HG03575 (cell line): ENCODE results near the gene GTF2F2.
"Not testable (repeated sequence)": the region's sequence is repeated elsewhere in the genome, so short reads cannot be mapped to it uniquely, and the experiment has no call there.

Source experiments
- ATAC-seq: cut with Tn5 transposase; IDR thresholded peaks from one replicate; pipeline ENCODE4 v1.9.1; 2021; ENCODE audit not compliant: unreplicated experiment, insufficient number of reproducible peaks, low FRiP score; ENCODE audit errors: extremely low read depth

Gene GTF2F2

DNA sequence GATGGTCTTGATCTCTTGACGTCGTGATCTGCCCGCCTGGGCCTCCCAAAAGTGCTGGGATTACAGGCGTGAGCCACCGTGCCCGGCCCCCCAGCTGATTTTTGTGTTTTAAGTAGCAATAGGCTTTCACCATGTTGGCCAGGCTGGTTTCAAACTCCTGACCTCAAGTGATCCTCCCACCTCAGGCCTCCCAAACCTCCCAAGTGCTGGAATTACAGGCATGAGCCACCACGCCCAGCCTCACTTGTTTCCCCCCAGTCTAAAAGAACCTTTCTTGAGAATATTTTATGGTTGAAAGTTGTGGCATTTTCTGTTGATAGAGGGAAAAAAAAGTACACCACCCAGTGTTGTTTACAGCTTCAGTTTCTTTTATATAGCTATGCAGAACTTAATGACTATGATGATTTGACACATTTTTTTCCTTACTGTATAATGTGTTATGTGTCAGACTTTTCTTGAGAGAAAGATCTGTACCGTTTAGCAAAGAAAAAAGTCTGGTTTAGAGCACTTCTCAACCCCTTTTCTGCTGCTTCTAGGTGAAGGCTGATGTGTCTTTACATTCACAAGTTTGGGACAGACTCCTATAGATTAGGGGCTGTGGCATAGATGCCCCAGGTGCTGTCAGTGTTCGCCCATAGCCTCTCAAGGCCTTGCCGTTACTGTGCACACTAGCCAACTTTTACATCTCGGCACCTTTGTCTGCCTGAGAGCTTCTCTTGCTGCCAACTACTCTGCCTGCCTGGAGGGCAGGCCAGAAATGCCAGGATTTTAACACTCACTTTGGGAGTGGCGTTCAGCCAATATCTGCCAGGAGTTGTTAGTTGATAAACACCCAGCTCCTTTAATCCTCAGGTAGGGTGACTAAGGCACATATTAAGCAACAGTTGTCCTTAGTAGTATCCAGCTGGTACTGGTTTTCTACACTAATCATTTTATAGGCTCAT, 47.6 kb downstream of the GTF2F2 start:
- no peak for ATAC-seq

DNA sequence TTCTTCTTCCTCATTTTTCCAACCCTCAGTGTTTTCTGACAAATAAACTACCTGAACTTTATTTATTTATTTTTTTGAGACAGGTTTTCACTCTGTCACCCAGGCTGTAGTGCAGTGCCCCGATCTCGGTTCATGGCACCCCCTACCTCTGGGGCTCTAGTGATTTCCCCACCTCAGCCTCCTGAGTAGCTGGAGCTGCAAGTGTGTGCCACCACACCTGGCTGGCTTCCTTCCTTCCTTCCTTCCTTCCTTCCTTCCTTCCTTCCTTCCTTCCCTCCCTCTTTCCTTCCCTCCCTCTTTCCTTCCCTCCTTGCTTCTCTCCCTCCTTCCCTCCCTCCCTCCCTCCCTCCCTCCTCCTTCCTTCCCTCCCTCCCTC, 48.2 kb downstream of the GTF2F2 start:
- ATAC-seq, result no peak

DNA sequence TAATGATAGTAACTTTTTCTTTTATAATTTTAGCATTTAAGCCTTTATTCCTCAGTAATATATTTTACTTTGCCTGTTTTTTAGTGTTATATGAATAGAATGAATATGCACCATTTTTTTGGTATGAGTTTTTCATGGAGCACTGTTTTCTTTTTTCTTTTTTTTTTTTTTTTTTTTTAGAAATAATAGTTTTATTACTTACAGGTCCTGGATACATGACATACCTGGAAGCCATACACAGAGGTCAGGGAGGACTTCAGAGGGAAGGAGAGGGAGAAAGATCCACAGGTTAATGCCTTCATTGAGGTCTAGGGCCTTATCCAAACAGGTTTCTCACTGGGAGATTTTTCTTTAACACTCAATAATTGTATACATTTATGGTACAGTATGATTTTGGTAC, 54.2 kb downstream of the GTF2F2 start:
- no peak for ATAC-seq

GRCh38 chr13:45178349-45179162, 58.2 kb downstream of the GTF2F2 start:
- ATAC-seq, result no peak

GRCh38 chr13:45179428-45179827, 59.1 kb downstream of the GTF2F2 start:
- no peak for ATAC-seq

- no peak for ATAC-seq
Measured at GRCh38 chr13:45180303-45180702, 60.0 kb downstream of the GTF2F2 start.

DNA sequence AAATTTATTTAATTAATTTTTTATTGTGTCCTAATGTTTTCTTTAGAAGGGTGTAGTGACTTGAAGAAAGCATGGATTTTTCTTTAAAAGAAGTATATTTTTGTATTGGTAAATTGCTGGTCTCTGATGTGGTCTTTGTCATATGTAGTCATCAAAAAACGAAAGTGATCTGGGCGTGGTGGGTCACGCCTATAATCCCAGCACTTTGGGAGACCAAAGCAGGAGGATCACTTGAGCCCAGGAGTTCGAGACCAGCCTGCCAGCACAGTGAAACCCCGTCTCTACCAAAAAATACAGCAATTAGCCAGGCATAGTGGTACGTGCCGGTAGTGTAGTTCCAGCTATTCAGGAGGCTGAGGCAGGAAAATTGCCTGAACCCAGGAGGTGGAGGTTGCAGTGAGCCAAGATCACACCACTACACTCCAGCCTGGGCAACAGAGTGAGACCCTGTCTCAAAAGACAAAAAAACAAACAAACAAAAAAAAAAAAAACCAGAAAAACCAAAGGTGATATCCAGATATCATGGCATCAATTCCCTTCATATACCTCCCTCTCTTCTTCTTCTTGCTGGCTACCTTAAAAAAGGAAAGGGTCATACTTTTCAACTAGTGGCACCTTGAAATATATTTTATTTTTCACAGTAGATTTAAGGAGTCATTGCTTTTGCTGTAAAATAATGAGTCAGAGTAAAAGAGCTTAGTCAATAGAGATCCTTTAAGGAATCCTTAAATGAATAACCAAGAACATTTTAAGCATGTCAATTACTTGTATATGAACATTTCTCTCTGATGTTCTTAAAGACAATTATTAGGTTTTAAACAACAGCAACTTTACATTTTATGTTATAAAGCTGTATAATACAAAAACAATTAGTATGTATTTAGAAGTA, 60.6 kb downstream of the GTF2F2 start:
- no peak for ATAC-seq

- ATAC-seq, result no peak
Measured at GRCh38 chr13:45184693-45185092, 64.4 kb downstream of the GTF2F2 start.

DNA sequence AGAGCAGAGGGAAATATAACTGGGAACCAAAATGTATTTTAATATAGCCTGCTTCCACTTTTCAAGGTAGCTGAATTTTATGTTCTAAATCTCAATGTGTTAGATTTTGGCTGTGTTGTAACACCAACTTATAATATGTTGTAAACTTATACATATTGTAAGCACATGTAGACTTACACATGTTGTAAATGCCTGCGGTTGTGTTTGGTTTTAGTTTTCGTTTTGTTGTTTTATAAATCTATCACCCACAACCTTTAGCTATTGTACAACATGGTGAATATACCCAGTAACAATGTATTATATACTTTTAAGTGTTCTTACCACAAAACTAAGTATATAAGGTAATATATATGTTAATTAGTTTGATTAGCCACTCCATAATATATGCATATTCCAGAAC, 65.0 kb downstream of the GTF2F2 start:
- no peak for ATAC-seq

GRCh38 chr13:45189077-45189476, 68.8 kb downstream of the GTF2F2 start:
- not testable (repeated sequence) for ATAC-seq

DNA sequence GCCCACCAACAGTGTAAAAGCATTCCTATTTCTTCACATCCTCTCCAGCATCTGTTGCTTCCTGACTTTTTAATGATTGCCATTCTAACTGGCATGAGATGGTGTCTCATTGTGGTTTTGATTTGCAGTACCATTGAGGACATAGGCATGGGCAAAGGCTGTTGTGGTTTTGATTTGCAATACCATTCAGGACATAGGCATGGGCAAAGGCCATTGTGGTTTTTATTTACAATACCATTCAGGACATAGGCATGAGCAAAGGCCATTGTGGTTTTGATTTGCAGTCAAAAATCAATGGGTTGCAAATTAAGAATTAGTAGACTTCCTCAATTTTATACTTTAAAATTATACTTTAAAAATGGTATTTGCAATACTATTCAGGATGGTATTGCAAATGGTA, 69.2 kb downstream of the GTF2F2 start:
- ATAC-seq, result not testable (repeated sequence)

DNA sequence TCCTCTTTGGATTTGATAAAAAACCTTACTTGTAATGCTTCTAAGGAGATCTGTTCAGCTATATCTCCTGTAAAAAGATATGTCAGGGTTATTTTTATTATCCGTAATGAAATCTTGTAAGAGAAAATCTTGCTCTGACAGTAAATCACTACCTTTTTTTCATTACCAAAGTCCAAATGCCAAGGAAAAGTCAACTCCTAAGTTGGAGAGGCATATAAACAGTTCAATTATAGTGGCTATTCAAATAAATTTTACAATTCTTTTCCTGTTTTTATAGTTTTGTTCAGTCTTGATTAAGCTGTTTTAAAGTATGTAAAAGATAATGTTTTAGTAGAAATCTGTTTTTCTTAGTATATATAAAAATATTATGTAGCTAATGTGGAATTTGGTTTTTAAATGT, 71.6 kb downstream of the GTF2F2 start:
- no peak for ATAC-seq

DNA sequence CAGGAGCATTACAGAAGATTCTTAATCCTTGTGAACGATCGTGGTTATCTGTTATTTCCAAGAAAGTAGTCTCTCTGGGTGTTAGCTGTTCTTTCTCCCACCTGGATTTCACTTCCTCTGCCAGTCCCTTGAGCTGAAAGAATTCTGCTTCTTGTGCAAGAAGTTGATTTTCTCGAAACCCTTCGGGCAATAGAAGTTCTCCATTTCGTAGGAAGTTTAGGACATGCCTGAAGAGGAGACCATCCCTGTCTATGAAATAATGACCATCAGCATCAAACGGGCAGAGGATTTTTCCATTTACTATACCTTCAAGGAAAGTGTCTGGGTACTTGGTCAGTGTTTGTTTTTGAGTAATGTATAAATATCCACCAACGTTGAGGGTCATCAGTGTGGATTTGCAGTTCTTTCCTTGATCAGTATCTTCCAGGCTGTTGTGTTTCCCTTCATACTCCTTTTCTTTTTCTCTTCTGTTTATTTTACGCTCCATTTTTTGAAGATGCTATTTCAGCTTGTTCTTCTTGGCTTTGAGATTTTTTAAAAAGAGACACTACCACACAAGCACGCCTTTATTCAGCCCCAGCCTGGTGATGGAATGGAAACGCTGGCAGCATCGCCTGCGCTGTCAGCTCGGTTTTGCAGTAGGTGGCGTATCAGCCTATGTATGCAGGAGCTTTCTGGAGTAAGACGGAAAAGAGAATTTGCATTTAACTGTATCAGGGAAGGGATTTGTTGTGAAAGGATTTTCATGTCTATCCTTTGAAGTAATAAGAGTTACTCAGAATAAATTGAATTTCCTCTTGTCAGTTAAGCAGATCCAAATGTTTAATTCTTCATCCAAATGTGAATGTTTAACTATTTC, 74.0 kb downstream of the GTF2F2 start:
- no peak for ATAC-seq

GRCh38 chr13:45195421-45195820, 75.1 kb downstream of the GTF2F2 start:
- ATAC-seq, result no peak

GRCh38 chr13:45196096-45196495, 75.8 kb downstream of the GTF2F2 start:
- no peak for ATAC-seq

DNA sequence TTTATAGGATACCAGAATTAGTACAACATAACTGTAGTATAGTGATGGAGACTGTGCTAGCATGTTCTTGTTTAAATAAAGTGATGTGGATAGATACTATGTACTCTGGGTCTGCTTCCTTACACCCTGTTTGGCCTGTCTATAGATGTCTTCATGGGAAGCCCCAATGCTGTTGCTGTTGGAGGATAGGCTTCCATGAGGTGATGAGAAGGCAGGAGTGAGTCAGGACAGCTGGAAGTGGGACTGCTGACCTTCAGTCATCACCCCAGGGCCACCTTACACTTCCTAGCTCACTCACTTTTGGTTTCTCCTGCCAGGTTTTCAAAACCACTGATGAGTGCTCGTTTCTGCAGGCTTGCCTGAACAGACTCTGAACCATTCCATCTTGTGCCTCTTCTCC, 76.3 kb downstream of the GTF2F2 start:
- no peak for ATAC-seq

- ATAC-seq, result no peak
Measured at GRCh38 chr13:45198041-45198440, 77.7 kb downstream of the GTF2F2 start.

GRCh38 chr13:45198924-45199323, 78.6 kb downstream of the GTF2F2 start:
- ATAC-seq, result no peak
